Colonic mucosa (tissue), 4 donors: Measurements from ENCODE around the gene TK2. TPM values are rescaled to one million over a fixed set of nuclear protein-coding genes. Genes with fewer than 3 reads are reported as not detected.

ENCODE experiments used
- DNase-seq: peaks from one replicate; pipeline ENCODE4 v3.0.0-alpha.2; 2020
- H3K27ac ChIP-seq: fragments of 200-600 bp; one replicate; pipeline ENCODE4 v1.8.0; 2021
- H3K27me3 ChIP-seq: fragments of 200-600 bp; one replicate; pipeline ENCODE4 v1.8.0; 2021
- H3K36me3 ChIP-seq: fragments of 200-600 bp; one replicate; pipeline ENCODE4 v1.8.0; 2021
- H3K4me1 ChIP-seq: fragments of 200-600 bp; one replicate; pipeline ENCODE4 v1.8.0; 2021; ENCODE audit warnings: mild to moderate bottlenecking
- H3K4me3 ChIP-seq: fragments of 200-600 bp; one replicate; pipeline ENCODE4 v1.8.0; 2021
- H3K9ac ChIP-seq, 2 donors: one replicate each; pipeline ENCODE4 v1.7.0; 2013; ENCODE audit warnings: control low read depth in 2 of 2, low read depth in 2 of 2, low read length in 2 of 2
- H3K9me3 ChIP-seq: fragments of 200-600 bp; one replicate; pipeline ENCODE4 v1.8.0; 2021
- intact Hi-C: fragments of 100-400 bp; cut with DNase I; formaldehyde crosslinking; loops from one replicate; pipeline ENCODE4 v1.14.1; 2022
- total RNA-seq, 2 donors: library from RNA; stranded (reverse); fragmentation: NEBNext Ultra II Directional in 1 of 2; extraction: Animal tissue kit (Norgen Biotek cat#: 25700) in 1 of 2; gene quantifications; one replicate each; pipeline ENCODE4 v1.2.1, GENCODE V29; 2021
- TF ChIP-seq, protein P1 (sequence below): fragments of 200-600 bp; IDR thresholded peaks from one replicate; pipeline ENCODE4 v1.8.0; 2022; ENCODE audit warnings: antibody characterized with exemption, mild to moderate bottlenecking
- donor health status: healthy.
- donor health status: DM: no; HTN: no; CAD: no.
- donor health status: DM: no; HTN: no; CAD: no.

Gene TK2
- total RNA-seq, 2 donors from 2014 or later: 11.9 to 17.0 TPM

DNA sequence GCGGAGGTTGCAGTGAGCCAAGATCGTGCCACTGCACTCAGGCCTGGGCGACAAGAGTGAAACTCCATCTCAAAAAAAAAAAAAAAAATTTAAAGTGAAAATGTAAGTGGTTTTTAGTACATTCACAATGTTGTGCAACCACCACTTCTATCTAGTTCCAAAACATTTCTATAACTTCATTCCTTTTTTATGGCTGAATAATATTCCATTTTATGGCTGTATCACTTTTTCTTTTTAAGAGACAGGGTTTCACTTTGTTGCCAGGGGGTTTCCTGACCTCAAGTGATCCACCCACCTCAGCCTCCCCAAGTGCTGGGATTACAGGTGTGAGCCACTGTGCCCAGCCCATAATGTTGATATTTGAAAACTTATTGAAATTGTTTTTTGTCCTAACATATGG is 42.9 kb upstream of the TK2 start:
- TF ChIP-seq, protein P1, sequence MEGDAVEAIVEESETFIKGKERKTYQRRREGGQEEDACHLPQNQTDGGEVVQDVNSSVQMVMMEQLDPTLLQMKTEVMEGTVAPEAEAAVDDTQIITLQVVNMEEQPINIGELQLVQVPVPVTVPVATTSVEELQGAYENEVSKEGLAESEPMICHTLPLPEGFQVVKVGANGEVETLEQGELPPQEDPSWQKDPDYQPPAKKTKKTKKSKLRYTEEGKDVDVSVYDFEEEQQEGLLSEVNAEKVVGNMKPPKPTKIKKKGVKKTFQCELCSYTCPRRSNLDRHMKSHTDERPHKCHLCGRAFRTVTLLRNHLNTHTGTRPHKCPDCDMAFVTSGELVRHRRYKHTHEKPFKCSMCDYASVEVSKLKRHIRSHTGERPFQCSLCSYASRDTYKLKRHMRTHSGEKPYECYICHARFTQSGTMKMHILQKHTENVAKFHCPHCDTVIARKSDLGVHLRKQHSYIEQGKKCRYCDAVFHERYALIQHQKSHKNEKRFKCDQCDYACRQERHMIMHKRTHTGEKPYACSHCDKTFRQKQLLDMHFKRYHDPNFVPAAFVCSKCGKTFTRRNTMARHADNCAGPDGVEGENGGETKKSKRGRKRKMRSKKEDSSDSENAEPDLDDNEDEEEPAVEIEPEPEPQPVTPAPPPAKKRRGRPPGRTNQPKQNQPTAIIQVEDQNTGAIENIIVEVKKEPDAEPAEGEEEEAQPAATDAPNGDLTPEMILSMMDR: no peak
- Histone ChIP-seq H3K27ac (no peak overlapping the region), H3K36me3 (no peaks in the 10 kb centered on the region), H3K4me3 (no peak overlapping the region), H3K27me3 (no peaks in the 10 kb centered on the region), H3K4me1 (no peaks in the 10 kb centered on the region), H3K9me3 (no peaks in the 10 kb centered on the region), H3K9ac (no peak overlapping the region)
- intact Hi-C loops: no loop called here
- no peak for DNase-seq

DNA sequence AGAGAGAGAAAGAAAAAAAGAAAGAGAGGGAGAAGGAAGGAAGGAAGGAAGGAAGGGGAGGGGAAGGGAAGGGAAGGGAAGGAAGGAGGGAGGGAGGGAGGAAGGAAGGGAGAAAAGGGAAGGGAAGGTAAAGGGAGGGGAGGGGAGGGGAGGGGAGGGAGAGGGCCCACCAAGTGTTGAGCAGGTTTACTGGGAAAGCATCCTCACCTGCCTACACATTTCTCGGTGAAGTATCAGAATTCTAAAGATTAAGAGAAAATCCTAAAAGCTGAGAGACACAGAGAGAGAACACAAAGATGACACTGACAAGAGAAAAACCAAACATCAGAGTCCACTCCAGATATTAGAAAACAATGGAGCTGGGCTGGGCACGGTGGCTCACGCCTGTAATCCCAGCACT is 42.3 kb upstream of the TK2 start:
- Histone ChIP-seq H3K4me1 (no peaks in the 10 kb centered on the region), H3K27ac (no peak overlapping the region), H3K9ac (no peak overlapping the region), H3K4me3 (no peak overlapping the region), H3K9me3 (no peaks in the 10 kb centered on the region), H3K36me3 (no peaks in the 10 kb centered on the region), H3K27me3 (no peaks in the 10 kb centered on the region)
- intact Hi-C loops: no loop called here
- TF ChIP-seq, protein P1: no peak
- no peak for DNase-seq

DNA sequence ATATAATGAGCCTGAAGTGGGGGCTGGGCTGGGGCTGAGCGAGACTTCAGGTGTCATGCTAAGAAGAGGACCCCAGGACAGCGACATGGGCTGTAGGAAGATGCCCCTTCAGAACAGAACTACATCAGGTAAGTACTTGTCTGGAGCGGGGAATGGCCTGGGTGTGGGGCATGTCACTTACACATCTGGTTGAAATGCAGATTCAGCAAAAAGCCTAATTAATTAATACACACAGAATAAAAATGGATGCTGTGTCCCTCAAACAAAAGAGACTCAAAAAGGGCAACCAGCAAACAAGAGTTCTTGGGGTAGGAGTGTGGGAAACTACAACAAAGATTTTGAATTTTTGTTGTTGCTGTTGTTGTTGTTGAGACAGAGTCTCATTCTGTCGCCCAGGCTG is 41.1 kb upstream of the TK2 start:
- TF ChIP-seq, protein P1: no peak
- no peak for DNase-seq

DNA sequence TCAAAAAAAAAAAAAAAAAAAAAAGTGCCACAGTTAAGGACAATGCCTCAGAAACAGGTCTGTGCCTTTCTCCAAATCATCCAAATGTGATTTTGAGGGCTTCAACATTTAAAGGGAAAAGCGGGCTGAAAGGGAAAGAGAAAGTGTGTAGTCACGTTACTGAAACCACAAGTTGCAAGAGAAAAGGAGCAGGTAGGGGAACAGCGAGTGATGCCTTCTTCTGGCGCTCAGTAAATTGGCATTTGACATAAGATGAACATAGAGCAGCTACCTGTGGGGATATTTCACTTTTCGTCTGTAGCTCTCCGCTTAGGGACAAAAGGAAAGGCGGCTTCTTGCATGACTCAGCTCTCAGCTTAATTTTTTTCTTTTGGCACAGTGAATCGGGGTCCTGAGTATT is 40.4 kb upstream of the TK2 start:
- Histone ChIP-seq H3K9ac (no peak overlapping the region), H3K27me3 (no peaks in the 10 kb centered on the region), H3K36me3 (no peaks in the 10 kb centered on the region), H3K9me3 (no peaks in the 10 kb centered on the region), H3K4me1 (no peaks in the 10 kb centered on the region), H3K4me3 (no peak overlapping the region), H3K27ac (no peak overlapping the region)
- no peak for DNase-seq
- intact Hi-C loops: no loop called here
- TF ChIP-seq, protein P1: no peak

More for the DNA sequence above, 41.1 kb upstream of the TK2 start:
- H3K9me3 ChIP-seq: no peaks in the 10 kb centered on the region
- no peak overlapping the region for H3K4me3 ChIP-seq
- H3K36me3 ChIP-seq: no peaks in the 10 kb centered on the region
- intact Hi-C loops: no loop called here
- H3K9ac ChIP-seq: no peak overlapping the region
- H3K4me1 ChIP-seq: no peaks in the 10 kb centered on the region
- H3K27me3 ChIP-seq: no peaks in the 10 kb centered on the region
- H3K27ac ChIP-seq: no peak overlapping the region

DNA sequence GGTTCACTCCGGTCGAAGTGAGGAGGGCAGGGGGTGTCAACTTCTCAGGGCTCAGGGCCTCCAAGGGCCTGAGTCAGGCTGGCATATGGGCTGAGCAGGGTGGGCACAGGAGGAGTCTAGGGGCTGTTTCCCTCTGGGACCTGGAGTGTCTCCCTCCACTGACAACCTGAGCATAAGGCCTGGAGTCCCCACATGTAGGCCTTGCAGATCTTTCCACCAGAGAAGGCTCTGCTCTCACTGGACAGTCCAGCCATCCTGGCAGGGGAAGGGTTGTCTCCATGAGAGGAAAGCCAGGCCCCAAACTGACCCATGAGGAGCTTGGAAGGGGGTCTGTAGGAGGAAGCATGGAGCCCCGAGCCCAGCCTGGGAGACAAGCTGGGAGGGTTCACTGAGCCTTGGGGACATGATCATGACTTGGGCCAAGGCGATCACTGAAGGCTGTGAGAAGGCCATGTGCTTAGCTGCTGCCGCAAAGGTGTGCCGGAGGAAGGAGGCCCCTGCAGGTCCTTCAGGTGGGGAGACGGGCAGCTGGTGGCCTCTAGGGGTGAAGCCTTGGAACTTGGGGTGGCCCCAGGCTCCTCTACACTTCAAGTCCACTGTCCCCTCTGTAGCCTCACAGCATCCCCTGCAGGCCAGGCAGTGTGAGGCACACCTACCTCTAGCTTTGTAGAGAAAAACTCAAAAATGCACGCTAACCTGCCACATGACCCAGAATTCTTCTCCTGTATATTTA is 39.2 kb upstream of the TK2 start:
- H3K27ac ChIP-seq: no peak overlapping the region
- DNase-seq: peak; percentile 42
- intact Hi-C loops: no loop called here
- H3K36me3 ChIP-seq: no peaks in the 10 kb centered on the region
- H3K4me3 ChIP-seq: no peak overlapping the region
- no peaks in the 10 kb centered on the region for H3K4me1 ChIP-seq
- no peaks in the 10 kb centered on the region for H3K9me3 ChIP-seq
- no peak overlapping the region for H3K9ac ChIP-seq
- TF ChIP-seq, protein P1: no peak
- H3K27me3 ChIP-seq: no peaks in the 10 kb centered on the region
